Glomerular visceral epithelial cell (primary cell): ENCODE results near the gene CSNK1D.
"Not testable (repeated sequence)": the region's sequence is repeated elsewhere in the genome, so short reads cannot be mapped to it uniquely, and the experiment has no call there.

Experiments used
- DNase-seq: peaks from one replicate; pipeline ENCODE4 v3.0.0-alpha.2; 2016; ENCODE audit errors: extremely low spot score

CSNK1D gene

GRCh38 chr17:82193050-82193449, 80.5 kb downstream of the CSNK1D start:
- not testable (repeated sequence) for DNase-seq
